Measurements from ENCODE around the gene CAMK1G.

GRCh38 chr1:209597499-209597898 lies 14.0 kb downstream of the CAMK1G start:
- TF ChIP-seq, protein P1, sequence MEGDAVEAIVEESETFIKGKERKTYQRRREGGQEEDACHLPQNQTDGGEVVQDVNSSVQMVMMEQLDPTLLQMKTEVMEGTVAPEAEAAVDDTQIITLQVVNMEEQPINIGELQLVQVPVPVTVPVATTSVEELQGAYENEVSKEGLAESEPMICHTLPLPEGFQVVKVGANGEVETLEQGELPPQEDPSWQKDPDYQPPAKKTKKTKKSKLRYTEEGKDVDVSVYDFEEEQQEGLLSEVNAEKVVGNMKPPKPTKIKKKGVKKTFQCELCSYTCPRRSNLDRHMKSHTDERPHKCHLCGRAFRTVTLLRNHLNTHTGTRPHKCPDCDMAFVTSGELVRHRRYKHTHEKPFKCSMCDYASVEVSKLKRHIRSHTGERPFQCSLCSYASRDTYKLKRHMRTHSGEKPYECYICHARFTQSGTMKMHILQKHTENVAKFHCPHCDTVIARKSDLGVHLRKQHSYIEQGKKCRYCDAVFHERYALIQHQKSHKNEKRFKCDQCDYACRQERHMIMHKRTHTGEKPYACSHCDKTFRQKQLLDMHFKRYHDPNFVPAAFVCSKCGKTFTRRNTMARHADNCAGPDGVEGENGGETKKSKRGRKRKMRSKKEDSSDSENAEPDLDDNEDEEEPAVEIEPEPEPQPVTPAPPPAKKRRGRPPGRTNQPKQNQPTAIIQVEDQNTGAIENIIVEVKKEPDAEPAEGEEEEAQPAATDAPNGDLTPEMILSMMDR (optimal IDR thresholded peaks at IDR 0.05 in 1 of 3, IDR thresholded peaks at IDR 0.05 in 1 of 3, conservative IDR thresholded peaks at IDR 0.05 in 1 of 3; ENCODE audit: extremely low read depth in 1 of 3, insufficient read depth in 2 of 3, low read length in 3 of 3) = no peak
- TF ChIP-seq EZH2 (IDR thresholded peaks at IDR 0.05; ENCODE audit: low read length) = no peak
